Measurements from ENCODE around the gene NCAM1.
"Not testable (repeated sequence)": the region's sequence is repeated elsewhere in the genome, so short reads cannot be mapped to it uniquely, and the experiment has no call there.

DNA sequence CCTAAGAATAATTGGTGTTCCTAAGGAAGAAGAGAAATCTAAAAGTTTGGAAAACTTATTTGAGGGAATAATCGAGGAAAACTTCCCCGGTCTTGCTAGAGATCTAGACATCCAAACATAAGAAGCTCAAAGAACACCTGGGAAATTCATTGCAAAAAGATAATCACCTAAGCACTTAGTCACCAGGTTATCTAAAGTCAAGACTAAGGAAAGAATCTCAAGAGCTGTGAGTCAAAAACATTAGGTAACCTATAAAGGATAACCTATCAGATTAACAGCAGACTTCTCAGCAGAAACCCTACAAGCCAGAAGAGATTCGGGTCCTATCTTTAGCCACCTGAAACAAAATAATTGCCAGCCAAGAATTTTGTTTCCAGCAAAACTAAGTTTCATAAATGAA is 337.3 kb downstream of the NCAM1 start:
- not testable (repeated sequence) for TF ChIP-seq POLR2A, EP300, POLR2AphosphoS5 (IDR thresholded peaks at IDR 0.05)
- TF ChIP-seq, protein P1, sequence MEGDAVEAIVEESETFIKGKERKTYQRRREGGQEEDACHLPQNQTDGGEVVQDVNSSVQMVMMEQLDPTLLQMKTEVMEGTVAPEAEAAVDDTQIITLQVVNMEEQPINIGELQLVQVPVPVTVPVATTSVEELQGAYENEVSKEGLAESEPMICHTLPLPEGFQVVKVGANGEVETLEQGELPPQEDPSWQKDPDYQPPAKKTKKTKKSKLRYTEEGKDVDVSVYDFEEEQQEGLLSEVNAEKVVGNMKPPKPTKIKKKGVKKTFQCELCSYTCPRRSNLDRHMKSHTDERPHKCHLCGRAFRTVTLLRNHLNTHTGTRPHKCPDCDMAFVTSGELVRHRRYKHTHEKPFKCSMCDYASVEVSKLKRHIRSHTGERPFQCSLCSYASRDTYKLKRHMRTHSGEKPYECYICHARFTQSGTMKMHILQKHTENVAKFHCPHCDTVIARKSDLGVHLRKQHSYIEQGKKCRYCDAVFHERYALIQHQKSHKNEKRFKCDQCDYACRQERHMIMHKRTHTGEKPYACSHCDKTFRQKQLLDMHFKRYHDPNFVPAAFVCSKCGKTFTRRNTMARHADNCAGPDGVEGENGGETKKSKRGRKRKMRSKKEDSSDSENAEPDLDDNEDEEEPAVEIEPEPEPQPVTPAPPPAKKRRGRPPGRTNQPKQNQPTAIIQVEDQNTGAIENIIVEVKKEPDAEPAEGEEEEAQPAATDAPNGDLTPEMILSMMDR (IDR thresholded peaks at IDR 0.05), result not testable (repeated sequence)

All from upper lobe of left lung (tissue), 4 donors.